KOPT-K1 (cell line): ENCODE data around the gene SBNO2.

Experiments used
- H3K27ac ChIP-seq: fragments of 200-600 bp; sonication (generic); 2 replicates; pipeline ENCODE4 v1.5.1; 2016; ENCODE audit warnings: antibody characterized with exemption, mild to moderate bottlenecking, low read depth, low read length; ENCODE audit not compliant: poor library complexity, severe bottlenecking
- H3K36me3 ChIP-seq: fragments of 200-600 bp; sonication (generic); 2 replicates; pipeline ENCODE4 v1.5.1; 2017; ENCODE audit warnings: antibody characterized with exemption, mild to moderate bottlenecking, low read length, moderate library complexity; ENCODE audit not compliant: insufficient read depth
- H3K9me3 ChIP-seq: fragments of 200-600 bp; sonication (generic); 2 replicates; pipeline ENCODE4 v1.5.1; 2017; ENCODE audit warnings: antibody characterized with exemption, low read length, mild to moderate bottlenecking; ENCODE audit not compliant: insufficient read depth, poor library complexity, severe bottlenecking

SBNO2 gene

GRCh38 chr19:1154731-1155351, 19.2 kb downstream of the SBNO2 start:
- no peak overlapping the region for H3K27ac ChIP-seq
- H3K36me3 ChIP-seq: peaks cover 16% of the 10 kb centered on the region; the same call in 1 of the 2 replicates
- H3K9me3 ChIP-seq: no peaks in the 10 kb centered on the region

GRCh38 chr19:1153891-1154730, 20.0 kb downstream of the SBNO2 start:
- Histone ChIP-seq H3K9me3 (no peaks in the 10 kb centered on the region), H3K27ac (no peak overlapping the region), H3K36me3 (peaks cover 16% of the 10 kb centered on the region; the same call in 1 of the 2 replicates)

GRCh38 chr19:1151917-1152587, 22.0 kb downstream of the SBNO2 start:
- H3K9me3 ChIP-seq: no peaks in the 10 kb centered on the region
- H3K36me3 ChIP-seq: peaks cover 16% of the 10 kb centered on the region; the same call in 1 of the 2 replicates
- H3K27ac ChIP-seq: no peak overlapping the region

GRCh38 chr19:1151037-1151724, 22.9 kb downstream of the SBNO2 start:
- Histone ChIP-seq H3K27ac (no peak overlapping the region), H3K9me3 (no peaks in the 10 kb centered on the region), H3K36me3 (peaks cover 16% of the 10 kb centered on the region; the same call in 1 of the 2 replicates)

GRCh38 chr19:1150333-1151036, 23.6 kb downstream of the SBNO2 start:
- H3K27ac ChIP-seq: no peak overlapping the region
- H3K36me3 ChIP-seq: peaks cover 16% of the 10 kb centered on the region; the same call in 1 of the 2 replicates
- H3K9me3 ChIP-seq: no peaks in the 10 kb centered on the region

DNA sequence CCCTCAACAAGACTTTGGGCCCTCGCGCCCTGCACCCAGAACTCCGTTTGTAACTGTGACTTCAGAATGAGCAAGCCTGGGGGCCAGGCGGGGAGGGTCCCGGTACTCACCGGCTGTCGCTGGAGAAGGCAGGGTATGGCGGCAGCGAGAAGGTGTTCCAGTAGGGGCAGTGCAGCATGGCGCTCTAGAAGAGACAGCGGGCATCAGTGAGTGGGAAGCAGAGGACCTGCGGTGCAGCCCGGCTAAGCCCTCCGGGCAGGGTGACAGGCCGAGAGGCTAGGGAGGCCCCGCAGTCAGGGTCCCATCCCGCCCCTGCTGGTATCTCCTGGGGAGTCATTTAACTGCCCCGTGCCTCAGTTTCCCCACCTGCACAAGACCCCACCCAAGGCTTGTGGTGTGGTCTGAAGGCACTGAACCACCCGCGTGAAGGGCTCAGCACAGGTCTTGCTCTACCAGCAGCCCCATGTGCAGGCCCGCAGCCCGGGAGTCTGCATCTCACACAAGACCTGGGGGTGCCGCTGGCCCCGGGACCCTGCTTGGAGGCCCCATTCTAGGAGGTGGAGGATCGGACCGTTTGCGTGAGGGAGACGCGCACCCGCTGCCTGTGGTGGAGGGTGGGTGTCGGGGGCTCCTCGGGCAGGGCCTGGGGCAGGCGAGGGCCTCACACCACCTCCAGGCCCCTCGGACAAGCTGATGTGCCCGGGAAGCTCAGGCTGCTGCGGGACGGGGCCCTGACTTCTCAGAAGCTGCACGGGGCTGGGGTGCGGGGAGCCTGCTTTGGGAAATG, 24.6 kb downstream of the SBNO2 start:
- H3K9me3 ChIP-seq: no peaks in the 10 kb centered on the region
- no peak overlapping the region for H3K27ac ChIP-seq
- H3K36me3 ChIP-seq: peaks cover 16% of the 10 kb centered on the region; the same call in 1 of the 2 replicates

- H3K9me3 ChIP-seq: no peaks in the 10 kb centered on the region
- no peak overlapping the region for H3K27ac ChIP-seq
- H3K36me3 ChIP-seq: peaks cover 17% of the 10 kb centered on the region; the same call in 1 of the 2 replicates
Measured at GRCh38 chr19:1147934-1148549, 26.0 kb downstream of the SBNO2 start.

DNA sequence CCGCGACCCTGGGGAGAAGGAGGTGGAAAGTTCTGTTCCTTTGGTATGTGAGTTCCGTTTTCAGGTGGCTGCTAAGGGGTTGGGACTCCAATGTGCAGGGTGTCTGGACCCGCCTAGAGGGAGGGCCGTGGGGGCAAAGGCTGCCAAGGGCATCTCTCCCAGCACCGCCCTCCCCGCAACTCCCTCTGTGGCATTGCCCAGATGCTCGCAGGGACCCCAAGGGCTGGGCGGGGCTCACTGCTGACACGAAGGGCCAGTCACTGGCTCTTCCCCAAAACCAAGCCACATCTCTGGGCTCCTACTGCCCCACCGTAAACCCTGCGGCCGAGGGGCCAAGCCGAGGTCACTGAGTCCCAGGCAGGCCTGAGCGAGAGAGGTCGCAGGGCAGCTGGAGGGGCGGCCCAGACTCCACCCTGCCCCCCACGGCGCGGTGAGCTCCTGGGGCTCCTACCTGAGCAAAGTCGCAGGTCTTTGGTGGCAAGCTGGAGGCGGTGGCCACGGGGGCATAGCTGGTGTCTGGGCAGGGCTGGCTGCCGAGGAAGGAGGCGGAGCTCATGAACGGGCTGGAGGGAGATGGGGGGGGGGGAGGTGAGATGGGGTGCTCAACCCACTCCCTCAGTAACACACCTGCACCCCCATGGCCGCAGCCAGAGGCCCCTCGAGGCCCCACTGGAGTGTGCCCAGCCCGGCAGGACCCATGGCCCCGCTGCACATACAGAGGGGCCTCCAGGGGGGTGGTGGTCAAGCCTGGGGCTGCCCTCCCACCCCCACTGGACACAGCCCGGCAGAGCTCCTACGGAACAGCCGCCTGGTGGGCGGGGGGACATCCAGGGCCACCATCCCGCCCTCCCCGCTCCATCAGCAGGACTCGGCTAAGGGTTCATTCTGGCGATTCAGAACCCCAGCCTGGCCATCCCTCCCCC, 26.9 kb downstream of the SBNO2 start:
- Histone ChIP-seq H3K27ac (no peak overlapping the region), H3K9me3 (no peaks in the 10 kb centered on the region), H3K36me3 (peaks cover 14% of the 10 kb centered on the region; the same call in 1 of the 2 replicates)

- Histone ChIP-seq H3K36me3 (peaks cover 7% of the 10 kb centered on the region; the same call in 1 of the 2 replicates), H3K27ac (no peak overlapping the region), H3K9me3 (no peaks in the 10 kb centered on the region)
Measured at GRCh38 chr19:1146412-1146699, 27.7 kb downstream of the SBNO2 start.

DNA sequence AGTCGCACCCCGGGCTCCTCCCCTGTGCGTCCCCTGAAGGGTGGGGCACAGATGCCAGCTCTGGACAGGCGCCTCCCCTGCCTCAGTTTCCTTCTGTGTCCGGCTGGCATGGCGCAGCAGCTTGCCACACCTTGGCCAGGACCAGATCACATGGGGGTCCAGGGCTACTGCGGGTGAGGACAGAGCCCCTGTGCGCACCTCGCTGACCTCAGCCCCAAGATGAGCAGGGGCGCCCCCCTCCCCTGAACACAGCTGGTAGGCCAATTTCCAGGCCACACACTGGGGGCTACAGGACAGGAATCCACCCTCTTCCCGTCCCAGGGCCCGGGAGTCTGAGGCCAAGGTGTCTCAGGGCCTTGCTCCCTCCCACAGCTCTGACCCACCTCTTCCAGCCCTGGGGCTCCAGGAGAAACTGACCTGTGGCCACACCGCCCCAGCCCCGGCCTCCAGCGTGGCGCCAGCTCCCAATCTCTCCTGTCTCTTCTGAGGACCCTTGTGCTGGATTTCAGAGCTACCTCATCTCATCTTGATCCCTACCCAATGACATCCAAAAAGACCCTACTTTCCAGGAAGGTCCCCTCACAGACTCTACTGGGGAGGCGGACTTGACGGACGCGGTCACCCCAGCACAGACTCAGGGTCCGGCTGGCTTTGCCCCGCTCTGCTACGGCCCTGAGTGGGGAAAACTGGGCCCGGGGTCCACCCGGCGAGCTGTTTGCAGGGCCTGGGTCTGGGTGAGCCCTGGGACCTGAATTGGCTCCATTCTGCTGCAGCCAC, 28.2 kb downstream of the SBNO2 start:
- Histone ChIP-seq H3K27ac (no peak overlapping the region), H3K36me3 (peaks cover 6% of the 10 kb centered on the region; the same call in 1 of the 2 replicates), H3K9me3 (no peaks in the 10 kb centered on the region)

DNA sequence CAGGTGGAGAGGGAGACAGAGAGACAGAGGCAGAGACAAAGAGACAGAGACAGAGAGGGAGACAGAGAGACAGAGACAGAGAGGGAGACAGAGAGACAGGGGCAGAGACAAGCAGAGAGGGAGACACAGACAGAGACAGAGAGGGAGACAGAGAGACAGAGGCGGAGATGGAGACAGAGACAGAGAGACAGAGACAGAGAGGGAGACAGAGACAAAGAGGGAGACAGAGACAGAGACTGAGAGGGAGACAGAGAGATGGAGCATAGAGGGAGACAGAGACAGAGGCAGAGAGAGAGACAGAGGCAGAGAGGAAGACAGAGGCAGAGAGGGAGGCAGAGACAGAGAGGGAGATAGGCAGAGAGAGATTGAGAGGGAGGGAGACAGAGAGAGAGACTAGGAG, 29.3 kb downstream of the SBNO2 start:
- no peak overlapping the region for H3K27ac ChIP-seq
- H3K36me3 ChIP-seq: peaks cover 6% of the 10 kb centered on the region; the same call in 1 of the 2 replicates
- H3K9me3 ChIP-seq: no peaks in the 10 kb centered on the region

GRCh38 chr19:1143828-1144399, 30.2 kb downstream of the SBNO2 start:
- no peak overlapping the region for H3K27ac ChIP-seq
- no peaks in the 10 kb centered on the region for H3K9me3 ChIP-seq
- H3K36me3 ChIP-seq: peaks cover 6% of the 10 kb centered on the region; the same call in 1 of the 2 replicates
